Left ventricle myocardium inferior (tissue), 1 donor: Measurements from ENCODE around the gene OR52E6. TPM values are rescaled to one million over a fixed set of nuclear protein-coding genes. Genes with fewer than 3 reads are reported as not detected.

Experiments used
- DNase-seq: peaks from one replicate; pipeline ENCODE4 v3.0.0-alpha.2; 2020
- H3K27ac ChIP-seq: fragments of 200-600 bp; replicated peaks from 2 replicates; pipeline ENCODE4 v1.8.0; 2021
- H3K27me3 ChIP-seq: fragments of 200-600 bp; 2 replicates; pipeline ENCODE4 v1.8.0; 2021; ENCODE audit warnings: low read depth
- H3K36me3 ChIP-seq: fragments of 200-600 bp; 2 replicates; pipeline ENCODE4 v1.8.0; 2021
- H3K4me1 ChIP-seq: fragments of 200-600 bp; 2 replicates; pipeline ENCODE4 v1.8.0; 2021
- H3K4me3 ChIP-seq: fragments of 200-600 bp; 2 replicates; pipeline ENCODE4 v1.8.0; 2021; ENCODE audit warnings: mild to moderate bottlenecking, moderate library complexity
- H3K9me3 ChIP-seq: fragments of 200-600 bp; replicated peaks from 2 replicates; pipeline ENCODE4 v1.8.0; 2021
- CTCF ChIP-seq: fragments of 200-600 bp; IDR thresholded peaks from 2 replicates; pipeline ENCODE4 v1.8.0; 2021; ENCODE audit warnings: antibody characterized with exemption, mild to moderate bottlenecking, borderline replicate concordance
- intact Hi-C: fragments of 100-400 bp; cut with micrococcal nuclease; formaldehyde crosslinking; loops from one replicate; pipeline ENCODE4 v1.11.0; 2022
- total RNA-seq: library from RNA; stranded (reverse); fragmentation: NEBNext Ultra II Directional; extraction: Animal tissue kit (Norgen Biotek cat#: 25700); gene quantifications from one replicate; pipeline ENCODE4 v1.2.1, GENCODE V29; 2021
- donor health status: DM: no; HTN: yes; CAD: no; lungs with severe emphysema.

OR52E6 gene
- total RNA-seq, 1 donor from 2014 or later, result not detected

- no peak overlapping the region for H3K4me3 ChIP-seq
- H3K27me3 ChIP-seq, result no peaks in the 10 kb centered on the region
- no peaks in the 10 kb centered on the region for H3K36me3 ChIP-seq
- H3K4me1 ChIP-seq, result no peaks in the 10 kb centered on the region
- DNase-seq, result no peak
- no peak overlapping the region for H3K27ac ChIP-seq
- H3K9me3 ChIP-seq, result no peaks in the 10 kb centered on the region
- TF ChIP-seq CTCF, result no peak
- intact Hi-C loops, result no loop called here
These were observed 36.9 kb upstream of the OR52E6 start for GRCh38 chr11:5878564-5878963.

GRCh38 chr11:5865826-5866225, 24.1 kb upstream of the OR52E6 start:
- intact Hi-C loops, result no loop called here
- Histone ChIP-seq H3K9me3 (peaks cover 12% of the 10 kb centered on the region), H3K4me1 (no peaks in the 10 kb centered on the region), H3K27ac (no peak overlapping the region), H3K27me3 (no peaks in the 10 kb centered on the region), H3K36me3 (no peaks in the 10 kb centered on the region), H3K4me3 (no peak overlapping the region)
- no peak for DNase-seq
- no peak for TF ChIP-seq CTCF

DNA sequence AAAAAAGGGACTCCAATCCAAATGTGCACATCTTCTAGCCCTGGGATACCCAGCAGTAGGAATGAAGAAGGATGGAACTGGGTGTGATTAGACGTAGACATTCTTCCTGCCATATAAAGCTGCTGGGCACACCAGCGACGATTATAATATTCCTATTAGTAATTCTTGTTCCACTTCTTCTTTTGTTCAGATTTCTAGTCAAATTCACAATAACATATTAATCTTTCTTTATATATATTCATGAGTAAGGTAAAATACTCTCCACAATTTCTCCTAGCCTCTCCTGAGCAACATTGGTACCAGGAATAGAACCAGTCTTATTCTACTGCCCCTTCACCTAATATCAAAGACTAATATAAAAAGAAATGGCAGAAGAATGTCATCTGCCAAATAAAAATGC, 15.9 kb upstream of the OR52E6 start, which contains the start of gene OR52E8:
Gene OR52E8, minus strand, starts transcription at position 101 of the 400 bp plus-strand sequence. Its CDS starts 0 bp downstream, at position 101.
- Histone ChIP-seq H3K36me3 (no peaks in the 10 kb centered on the region), H3K9me3 (peaks cover 13% of the 10 kb centered on the region), H3K4me3 (no peak within 1 kb of the TSS), H3K27ac (no peak within 1 kb of the TSS), H3K4me1 (no peaks in the 10 kb centered on the region), H3K27me3 (no peaks in the 10 kb centered on the region)
- no peak for DNase-seq
- intact Hi-C loops, result no loop called here
- TF ChIP-seq CTCF, result no peak

- intact Hi-C loops, result no loop called here
- Histone ChIP-seq H3K4me3 (no peak overlapping the region), H3K36me3 (no peaks in the 10 kb centered on the region), H3K27me3 (no peaks in the 10 kb centered on the region), H3K9me3 (peaks cover 24% of the 10 kb centered on the region), H3K27ac (no peak overlapping the region), H3K4me1 (no peaks in the 10 kb centered on the region)
- DNase-seq, result no peak
- TF ChIP-seq CTCF, result no peak
These were observed 9.3 kb upstream of the OR52E6 start for GRCh38 chr11:5851002-5851401.

DNA sequence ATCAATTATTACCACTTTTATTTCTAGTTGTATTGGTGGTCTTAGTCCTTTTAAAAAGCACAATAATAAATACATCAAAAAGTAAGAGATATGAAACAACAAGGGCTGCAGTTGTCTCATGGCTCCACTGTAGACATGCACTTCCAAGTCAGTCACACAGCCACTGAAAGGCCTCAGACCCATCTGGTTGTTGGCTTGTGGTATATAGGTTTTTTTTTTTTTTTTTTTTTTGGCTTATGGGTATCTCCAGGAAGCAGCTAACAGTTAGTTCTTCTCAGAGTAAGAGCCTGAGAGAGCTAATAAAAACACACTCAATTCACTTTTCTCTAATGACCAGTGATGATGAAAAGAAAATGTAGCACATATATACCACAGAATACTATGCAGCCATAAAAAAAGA, 6.0 kb upstream of the OR52E6 start:
- Histone ChIP-seq H3K27me3 (no peaks in the 10 kb centered on the region), H3K4me3 (no peak overlapping the region), H3K27ac (no peak overlapping the region), H3K4me1 (no peaks in the 10 kb centered on the region), H3K9me3 (peaks cover 12% of the 10 kb centered on the region), H3K36me3 (no peaks in the 10 kb centered on the region)
- no peak for TF ChIP-seq CTCF
- DNase-seq, result no peak
- intact Hi-C loops, result no loop called here

GRCh38 chr11:5846701-5847100, 5.0 kb upstream of the OR52E6 start:
- no peaks in the 10 kb centered on the region for H3K4me1 ChIP-seq
- intact Hi-C loops, result no loop called here
- H3K36me3 ChIP-seq, result no peaks in the 10 kb centered on the region
- no peak for TF ChIP-seq CTCF
- H3K27me3 ChIP-seq, result no peaks in the 10 kb centered on the region
- H3K9me3 ChIP-seq, result peaks cover 5% of the 10 kb centered on the region
- no peak for DNase-seq
- H3K27ac ChIP-seq, result no peak overlapping the region
- no peak overlapping the region for H3K4me3 ChIP-seq
